ENCODE results near the gene LY6G6C.

Gene LY6G6C, protein sequence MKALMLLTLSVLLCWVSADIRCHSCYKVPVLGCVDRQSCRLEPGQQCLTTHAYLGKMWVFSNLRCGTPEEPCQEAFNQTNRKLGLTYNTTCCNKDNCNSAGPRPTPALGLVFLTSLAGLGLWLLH

DNA sequence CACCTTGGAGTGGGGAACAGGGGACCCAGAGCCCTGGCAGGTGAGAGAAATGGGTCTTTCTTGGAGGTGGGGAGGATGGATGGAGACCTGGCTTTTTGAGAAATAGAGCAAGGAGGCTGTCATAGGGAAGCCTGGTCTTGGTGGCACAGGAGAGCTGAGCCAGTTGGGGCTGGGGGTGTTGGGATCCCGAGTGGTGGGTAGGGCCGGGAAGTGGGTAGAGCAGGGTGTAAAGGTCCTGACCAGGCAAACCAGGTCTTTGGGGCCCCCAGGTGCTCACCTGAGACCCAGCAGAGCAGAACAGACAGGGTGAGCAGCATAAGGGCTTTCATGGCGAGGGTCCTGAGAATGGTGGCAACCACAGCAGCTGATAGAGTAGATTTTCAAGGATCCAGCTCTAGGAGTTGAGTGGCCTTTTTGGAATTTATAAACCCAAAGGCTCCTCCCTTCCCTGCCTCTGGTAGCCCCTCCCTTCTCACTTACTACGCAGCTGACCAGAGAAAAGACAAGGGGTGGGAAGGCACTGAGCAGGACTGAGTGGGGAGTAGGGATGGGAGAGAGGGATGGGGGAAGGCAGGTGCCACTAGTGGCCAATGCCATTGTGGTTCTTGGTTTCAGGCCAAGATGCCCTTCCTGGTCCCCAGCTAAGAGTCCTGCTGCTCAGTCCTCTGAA is at the start of gene LY6G6C:
Gene LY6G6C, minus strand, starts transcription at position 396 of the 670 bp plus-strand sequence. Its CDS starts 67 bp downstream, at position 329.
- no peak for DNase-seq (ENCODE audit: low spot score)

DNA sequence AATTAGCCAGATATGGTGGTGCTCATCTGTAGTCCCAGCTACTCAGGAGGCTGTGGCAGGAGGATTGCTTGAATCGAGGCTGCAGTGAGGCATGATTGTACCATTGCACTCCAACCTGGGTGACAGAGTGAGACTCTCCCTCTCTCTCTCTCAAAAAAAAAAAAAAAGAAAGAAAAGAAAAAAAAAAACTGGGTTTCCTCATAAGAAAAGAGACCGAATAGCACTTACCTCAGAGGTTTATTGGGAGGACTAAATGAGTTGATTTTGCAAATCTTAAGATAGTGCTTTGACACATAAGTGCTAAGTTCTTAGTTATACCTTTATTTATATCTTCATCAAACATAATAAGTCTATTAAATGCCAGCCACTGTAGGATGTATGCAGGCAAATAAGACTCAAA is 49.3 kb upstream of the LY6G6C start:
- DNase-seq (ENCODE audit: low spot score), result no peak

GRCh38 chr6:31769684-31770371 is 48.3 kb upstream of the LY6G6C start:
- no peak for DNase-seq (ENCODE audit: low spot score)

DNA sequence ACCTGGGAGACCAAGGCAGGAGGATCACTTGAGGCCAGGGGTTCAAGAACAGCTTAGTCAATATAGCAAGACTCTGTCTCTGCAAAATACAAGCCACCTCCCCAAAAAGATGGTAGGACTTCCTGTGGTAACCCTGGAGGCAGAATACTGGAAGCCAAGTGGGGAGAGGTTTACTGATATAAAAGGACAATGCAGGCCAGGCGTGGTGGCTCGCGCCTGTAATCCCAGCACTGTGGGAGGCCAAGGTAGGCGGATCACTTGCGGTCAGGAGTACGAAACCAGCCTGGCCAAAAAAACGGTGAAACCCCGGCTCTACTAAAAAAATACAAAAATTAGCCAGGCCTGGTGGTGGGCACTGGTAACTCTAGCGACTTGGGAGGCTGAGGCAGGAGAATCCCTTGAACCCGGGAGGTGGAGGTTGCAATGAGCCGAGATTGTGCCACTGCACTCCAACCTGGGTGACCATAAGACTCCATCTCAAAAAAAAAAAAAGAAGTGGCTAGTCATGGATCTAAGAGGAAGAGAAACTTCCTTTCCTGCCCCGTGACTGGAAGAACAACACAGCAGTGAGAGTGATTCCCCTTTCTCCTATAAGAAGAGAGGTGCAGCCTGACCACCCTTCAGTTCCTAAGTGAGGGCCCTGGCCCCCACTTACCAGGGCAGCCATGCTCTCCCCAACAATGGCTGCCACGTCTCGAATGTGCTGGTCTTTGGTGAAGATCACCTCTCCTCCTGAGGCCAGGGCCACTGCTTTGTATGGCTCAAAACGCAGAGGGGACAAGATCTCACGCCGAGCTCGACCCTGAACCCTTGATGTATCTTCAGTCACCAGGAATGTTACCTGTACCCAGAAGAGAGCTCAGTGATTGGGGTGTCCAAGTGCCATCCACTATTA is 47.1 kb upstream of the LY6G6C start:
- peak; percentile 34 for DNase-seq (ENCODE audit: low spot score)

- DNase-seq (ENCODE audit: low spot score), result no peak
Measured at GRCh38 chr6:31767096-31767645, 45.6 kb upstream of the LY6G6C start.

DNA sequence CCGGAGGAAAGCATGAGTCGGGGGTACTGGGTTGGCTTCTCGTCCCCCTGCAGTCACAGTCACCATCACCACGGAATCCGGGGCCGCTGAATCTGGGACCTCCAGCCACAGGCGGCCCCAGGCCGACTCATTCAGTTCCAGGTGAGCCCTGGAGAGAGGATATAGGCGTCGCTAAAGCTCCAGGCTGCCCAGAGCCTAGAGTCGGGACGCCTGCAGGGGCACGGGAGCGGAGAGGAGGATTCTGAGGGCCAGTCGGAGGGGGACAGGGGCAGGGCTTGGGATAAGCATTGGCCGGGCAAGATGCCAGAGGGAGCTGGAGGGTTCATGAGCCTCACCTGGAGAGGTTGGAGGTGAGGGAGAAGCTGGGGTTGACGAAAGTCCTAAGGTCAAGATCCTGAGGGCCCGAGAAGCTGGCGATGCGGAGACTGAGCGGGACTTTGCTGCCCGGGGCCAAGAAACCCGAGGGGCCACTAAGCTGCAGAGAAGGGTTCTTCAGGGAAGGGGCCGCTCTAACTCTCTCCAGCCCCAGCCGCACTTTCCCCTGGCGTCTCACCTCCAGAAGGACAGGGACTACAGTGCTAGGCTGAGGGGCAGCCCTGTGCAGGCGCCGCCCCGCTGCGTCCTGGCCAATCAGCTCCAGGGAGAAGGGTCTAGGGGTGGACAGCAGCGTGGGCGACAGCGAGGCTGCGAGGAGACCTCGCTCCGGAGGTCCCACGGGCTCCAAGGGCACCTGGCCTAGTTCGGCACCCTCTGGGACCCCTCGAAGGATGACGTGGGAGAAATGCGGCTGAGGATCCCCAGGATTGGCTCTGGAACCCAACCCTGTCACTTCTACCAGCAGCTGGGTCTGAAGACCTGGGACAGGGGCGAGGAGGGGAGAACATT is 44.6 kb upstream of the LY6G6C start:
- no peak for DNase-seq (ENCODE audit: low spot score)

GRCh38 chr6:31765559-31765909 is 44.0 kb upstream of the LY6G6C start:
- DNase-seq (ENCODE audit: low spot score), result no peak

DNA sequence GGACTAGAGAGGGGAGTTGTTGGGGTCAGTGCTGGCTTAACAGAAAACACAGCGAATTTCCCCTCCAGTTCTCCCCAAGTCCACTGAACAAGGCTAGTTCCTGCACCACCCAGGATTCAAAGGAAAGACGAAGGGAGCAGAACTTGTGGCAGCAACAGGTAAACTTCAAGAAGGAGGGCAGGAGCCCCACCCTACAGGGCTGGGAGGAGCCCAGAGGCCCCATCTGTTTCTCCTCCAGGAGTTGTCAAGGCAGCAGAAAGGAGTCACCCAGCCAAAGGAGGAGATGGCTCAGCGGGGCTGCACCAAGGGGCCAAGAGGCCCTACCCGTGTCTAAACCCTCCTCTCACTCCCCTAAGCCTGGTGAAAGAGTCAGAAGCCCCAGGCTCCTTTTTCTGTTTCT is 42.7 kb upstream of the LY6G6C start:
- DNase-seq (ENCODE audit: low spot score), result no peak

DNA sequence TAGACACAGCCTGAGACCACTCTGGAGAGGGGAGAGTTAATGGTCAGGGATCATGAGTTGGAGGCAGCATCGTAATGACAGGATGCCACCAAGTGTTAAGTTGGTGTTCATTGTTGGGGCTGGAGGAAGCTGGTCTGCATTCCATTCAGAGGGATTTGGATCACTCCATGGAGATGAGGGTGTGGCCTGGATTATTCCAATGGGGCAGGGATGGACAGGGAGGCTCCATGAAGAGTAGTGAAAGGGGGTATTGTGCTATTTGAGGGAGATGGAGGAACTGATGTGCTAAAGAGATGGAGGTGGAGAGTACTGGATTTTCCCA is 42.0 kb upstream of the LY6G6C start:
- no peak for DNase-seq (ENCODE audit: low spot score)

DNA sequence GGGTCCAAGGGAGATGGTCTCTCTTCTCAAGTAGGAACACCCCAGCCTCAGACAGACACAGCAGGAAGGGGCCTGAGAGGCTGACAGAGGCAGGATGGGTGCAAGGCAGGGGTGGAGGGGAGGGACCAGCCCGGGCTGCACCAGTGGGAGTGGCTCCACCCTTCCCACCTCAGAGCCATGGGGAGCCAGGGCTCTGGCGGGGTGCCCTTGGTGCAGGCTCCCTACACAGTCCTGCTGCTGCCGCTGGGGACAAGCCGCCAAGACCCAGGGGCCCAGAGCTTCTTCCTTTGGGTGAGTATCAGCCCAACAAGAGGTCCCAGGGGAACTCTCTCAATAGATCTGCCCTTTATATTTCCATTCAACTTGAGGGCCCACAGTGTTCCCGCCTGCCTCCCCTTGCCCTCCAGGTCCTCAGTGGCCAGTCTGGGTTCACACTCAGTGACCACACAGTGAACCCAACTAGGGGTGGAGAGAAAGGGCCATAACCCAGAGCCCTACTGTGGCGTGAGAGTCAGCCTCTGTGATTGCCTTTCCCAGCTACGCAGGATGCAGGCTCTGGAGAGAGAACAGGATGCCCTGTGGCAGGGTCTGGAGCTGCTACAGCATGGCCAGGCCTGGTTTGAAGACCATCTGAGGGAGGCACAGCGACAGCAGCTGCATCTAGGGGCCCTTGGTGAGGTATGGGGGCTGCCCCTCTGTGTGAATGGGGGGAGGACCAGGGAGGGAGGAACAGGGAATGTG is 41.5 kb upstream of the LY6G6C start:
- DNase-seq (ENCODE audit: low spot score), result no peak

DNA sequence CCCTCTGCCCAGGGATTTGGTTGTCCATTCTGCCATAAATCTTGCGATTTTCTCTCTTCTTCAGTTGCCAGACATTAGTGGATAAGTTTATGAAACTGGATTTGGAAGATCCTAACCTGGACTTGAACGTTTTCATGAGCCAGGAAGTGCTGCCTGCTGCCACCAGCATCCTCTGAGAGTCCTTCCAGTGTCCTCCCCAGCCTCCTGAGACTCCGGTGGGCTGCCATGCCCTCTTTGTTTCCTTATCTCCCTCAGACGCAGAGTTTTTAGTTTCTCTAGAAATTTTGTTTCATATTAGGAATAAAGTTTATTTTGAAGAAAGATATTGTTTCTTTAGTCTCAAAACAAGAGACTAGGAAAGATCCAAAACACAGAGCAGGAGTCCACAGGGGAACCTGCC is 40.8 kb upstream of the LY6G6C start, which contains the start of gene SAPCD1:
Gene SAPCD1, plus strand, starts transcription at position 301 of the 400 bp plus-strand sequence. CDS start 399 bp downstream, outside the sequence.
- no peak for DNase-seq (ENCODE audit: low spot score)

- no peak for DNase-seq (ENCODE audit: low spot score)
Measured at GRCh38 chr6:31761343-31761742, 39.8 kb upstream of the LY6G6C start.

DNA sequence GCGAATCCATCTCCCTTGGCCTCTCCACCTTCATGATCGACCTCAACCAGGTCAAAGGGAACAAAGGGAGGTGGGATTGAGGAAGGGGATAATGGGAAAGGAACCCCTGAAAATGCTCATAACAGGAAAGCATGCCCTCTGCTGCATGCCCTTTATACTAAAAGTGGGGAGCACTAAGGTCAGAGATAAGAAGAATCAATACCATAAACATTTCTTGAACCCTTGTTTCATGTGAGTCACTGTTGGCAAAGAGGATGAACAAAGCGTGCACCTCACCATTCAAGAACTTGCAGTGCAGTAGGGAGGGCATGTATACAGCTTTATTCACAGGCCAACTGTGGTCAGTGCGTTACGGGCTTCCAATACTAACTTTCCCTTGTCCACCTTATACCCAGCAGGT is 39.2 kb upstream of the LY6G6C start:
- DNase-seq (ENCODE audit: low spot score), result no peak

- no peak for DNase-seq (ENCODE audit: low spot score)
Measured at GRCh38 chr6:31758281-31758680, 36.7 kb upstream of the LY6G6C start.

DNA sequence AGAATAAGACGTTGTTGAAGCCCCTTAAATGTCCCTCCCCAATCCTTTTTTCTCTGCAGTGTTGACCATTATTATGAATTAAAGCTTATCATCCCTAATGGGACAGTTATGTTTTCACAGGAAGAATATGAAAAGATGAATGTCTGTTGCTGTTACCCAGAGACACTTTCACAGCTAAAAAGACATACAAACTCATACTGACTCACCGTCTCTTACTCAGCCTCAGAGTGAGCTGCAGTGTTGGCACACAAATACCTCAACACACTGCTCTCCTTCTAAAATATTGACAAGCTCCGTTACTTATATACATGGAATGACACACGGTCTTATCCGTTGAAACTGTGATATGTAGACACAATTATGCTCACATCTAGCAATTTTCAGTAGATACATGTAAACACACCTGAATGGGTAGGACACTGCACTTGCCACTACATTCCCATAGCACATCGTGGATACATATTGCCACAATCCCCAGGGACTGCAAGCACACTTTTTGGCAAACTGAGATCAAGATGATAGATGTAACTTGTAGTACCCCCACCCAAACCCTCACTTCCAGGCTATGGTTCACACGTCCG is 31.3 kb upstream of the LY6G6C start:
- no peak for DNase-seq (ENCODE audit: low spot score)

- no peak for DNase-seq (ENCODE audit: low spot score)
Measured at GRCh38 chr6:31750411-31751022, 29.0 kb upstream of the LY6G6C start.

GRCh38 chr6:31749301-31750036 is 27.9 kb upstream of the LY6G6C start:
- no peak for DNase-seq (ENCODE audit: low spot score)

GRCh38 chr6:31744422-31744821 is 22.9 kb upstream of the LY6G6C start:
- DNase-seq (ENCODE audit: low spot score), result no peak

- DNase-seq (ENCODE audit: low spot score), result no peak
Measured at GRCh38 chr6:31742894-31743293, 21.3 kb upstream of the LY6G6C start.

Measured in globus pallidus (tissue), 1 donor.